A549 (cell line): Measurements from ENCODE around the gene NUAK1. TPM values are rescaled to one million over a fixed set of nuclear protein-coding genes. Genes with fewer than 3 reads are reported as not detected.

Source experiments
- ATAC-seq, 2 experiments: fragments of 200-7000 bp in 1 of 2; fragments of >200 bp in 1 of 2; cut with Nextera tagmentation in 1 of 2; cut with Tn5 transposase in 1 of 2; 3 replicates each; pipeline versions ENCODE4 v1.8.0 to v1.9.1; 2018 to 2020; ENCODE audit warnings: mild to moderate bottlenecking in 1 of 2, moderate library complexity in 1 of 2
- CTCF ChIA-PET: fragments of 300-600 bp; sonication (Branson Sonifier 250); formaldehyde crosslinking; extraction: SDS; loops from one replicate; lab custom pipeline; 2021; ENCODE audit warnings: antibody characterized with exemption, inconsistent platforms; lab: Yijun Ruan, JAX
- POLR2A ChIA-PET: fragments of 350-600 bp; formaldehyde crosslinking; extraction: SDS; loops from one replicate; lab custom pipeline; 2021; ENCODE audit warnings: antibody characterized with exemption, inconsistent platforms; lab: Yijun Ruan, JAX
- DNase-seq, 2 experiments: peaks; one replicate each; pipeline versions ENCODE4 v3.0.0 to v3.0.0-alpha.2; 2011 to 2016; ENCODE audit warnings: low read depth in 1 of 2, low spot score in 1 of 2
- FAIRE-seq: peaks from 2 replicates; lab custom pipeline; 2011; peaks lifted over from hg19 to GRCh38; lab: Jason Lieb, UNC
- H3K27ac ChIP-seq, 2 experiments: fragments of >200 bp; sonication (Bioruptor Twin); formaldehyde crosslinking; 3 replicates each; pipeline ENCODE4 v1.5.1; 2016 to 2017
- H3K4me1 ChIP-seq: fragments of >200 bp; sonication (Bioruptor Twin); formaldehyde crosslinking; 3 replicates; pipeline ENCODE4 v1.6.1; 2016
- H3K4me2 ChIP-seq: fragments of >200 bp; sonication (Bioruptor Twin); formaldehyde crosslinking; 3 replicates; pipeline ENCODE4 v1.6.1; 2016
- H3K4me3 ChIP-seq: fragments of >200 bp; sonication (Bioruptor Twin); formaldehyde crosslinking; 3 replicates; pipeline ENCODE4 v1.5.1; 2016
- H3K9me3 ChIP-seq: fragments of >200 bp; sonication (Bioruptor Twin); formaldehyde crosslinking; 3 replicates; pipeline ENCODE4 v1.6.1; 2016
- CHD4 ChIP-seq: fragments of 200-600 bp; sonication (generic); IDR thresholded peaks from 2 replicates; pipeline ENCODE4 v1.6.1; 2016; ENCODE audit warnings: antibody characterized with exemption, mild to moderate bottlenecking, borderline replicate concordance
- EP300 ChIP-seq, 2 experiments: fragments of >200 bp; sonication (Bioruptor Twin); formaldehyde crosslinking; IDR thresholded peaks; 2 replicates in 1 of 2; 3 replicates in 1 of 2; pipeline ENCODE4 v1.6.1; 2016 to 2017
- ESRRA ChIP-seq: fragments of 150-350 bp; IDR thresholded peaks from 2 replicates; pipeline ENCODE4 v1.6.1; 2014; ENCODE audit warnings: mild to moderate bottlenecking, low read length, borderline replicate concordance
- FOXS1 ChIP-seq: fragments of 250-450 bp; sonication (Bioruptor Pico); IDR thresholded peaks from 2 replicates; pipeline ENCODE4 v1.5.0; 2020; ENCODE audit warnings: mild to moderate bottlenecking, moderate library complexity
- GATA3 ChIP-seq: IDR thresholded peaks from 2 replicates; pipeline ENCODE4 v1.6.1; 2012; ENCODE audit warnings: borderline replicate concordance
- HDAC2 ChIP-seq: fragments of 200-600 bp; sonication (generic); IDR thresholded peaks from 2 replicates; pipeline ENCODE4 v1.6.1; 2016
- HEYL ChIP-seq: fragments of 250-450 bp; sonication (Bioruptor Pico); IDR thresholded peaks from 2 replicates; pipeline ENCODE4 v1.8.0; 2021; ENCODE audit warnings: mild to moderate bottlenecking, moderate library complexity
- HOXB13 ChIP-seq: fragments of 250-450 bp; sonication (Bioruptor Pico); IDR thresholded peaks from 2 replicates; pipeline ENCODE4 v1.5.0; 2020; ENCODE audit warnings: low read depth, mild to moderate bottlenecking, moderate library complexity
- JUNB ChIP-seq: fragments of >200 bp; sonication (Bioruptor Twin); formaldehyde crosslinking; IDR thresholded peaks from 2 replicates; pipeline ENCODE4 v1.6.1; 2016
- KDM1A ChIP-seq: fragments of 200-600 bp; sonication (generic); IDR thresholded peaks from 2 replicates; pipeline ENCODE4 v1.6.1; 2016; ENCODE audit warnings: low read depth, mild to moderate bottlenecking
- KDM5A ChIP-seq: fragments of 200-600 bp; sonication (generic); IDR thresholded peaks from 2 replicates; pipeline ENCODE4 v1.6.1; 2016; ENCODE audit warnings: antibody characterized with exemption, mild to moderate bottlenecking
- MYC ChIP-seq: IDR thresholded peaks from 2 replicates; pipeline ENCODE4 v1.6.1; 2012; ENCODE audit warnings: mild to moderate bottlenecking, inconsistent platforms, low read length, improper control_type of control experiment, borderline replicate concordance
- NFE2L2 ChIP-seq: fragments of 150-350 bp; conservative IDR thresholded peaks from 2 replicates; pipeline ENCODE4 v1.6.1; 2014; ENCODE audit warnings: low read length
- NR3C1 ChIP-seq: fragments of >200 bp; sonication (Bioruptor Twin); formaldehyde crosslinking; IDR thresholded peaks from 3 replicates; pipeline ENCODE4 v1.6.1; 2017
- RFX5 ChIP-seq: fragments of 450-650 bp; IDR thresholded peaks from 2 replicates; pipeline ENCODE4 v1.7.1; 2014; ENCODE audit warnings: antibody characterized with exemption, mild to moderate bottlenecking, moderate library complexity
- SMC3 ChIP-seq: fragments of >200 bp; sonication (Bioruptor Twin); formaldehyde crosslinking; IDR thresholded peaks from 3 replicates; pipeline ENCODE4 v1.6.1; 2018; ENCODE audit warnings: inconsistent platforms
- ZFP36 ChIP-seq: fragments of 450-650 bp; IDR thresholded peaks from 2 replicates; pipeline ENCODE4 v1.6.1; 2014; ENCODE audit warnings: borderline replicate concordance; ENCODE audit not compliant: partially characterized antibody
- WGBS: methylation state at CpG from one replicate; pipeline ENCODE4 v1.1.6; 2017; ENCODE audit errors: missing lambda C conversion rate; 5-methylcytosine and 5-hydroxymethylcytosine counted together
- polyA plus RNA-seq, 4 experiments: library from polyadenylated mRNA; depleted of rRNA in 3 of 4; stranded (reverse); fragments of >200 nt; fragmentation: RNase III in 1 of 4; extraction: RNeasy Plus Mini Kit Qiagen cat#74134 plus additional on column Dnase treatment in 1 of 4; gene quantifications; 2 replicates in 3 of 4; 3 replicates in 1 of 4; pipeline ENCODE4 v1.2.3, GENCODE V29; 2011 to 2017
- TF ChIP-seq, protein P1 (sequence below): fragments of >200 bp; sonication (Bioruptor Twin); formaldehyde crosslinking; IDR thresholded peaks from 3 replicates; pipeline ENCODE4 v1.6.1; 2016
- TF ChIP-seq, protein P2 (sequence below): fragments of 200-600 bp; sonication (generic); IDR thresholded peaks from 2 replicates; pipeline ENCODE4 v1.6.1; 2016; ENCODE audit warnings: antibody characterized with exemption, mild to moderate bottlenecking, moderate library complexity
- TF ChIP-seq, protein P3 (sequence below): IDR thresholded peaks from 2 replicates; pipeline ENCODE4 v1.6.1; 2012
- TF ChIP-seq, protein P4 (sequence below): fragments of 250-450 bp; sonication (Bioruptor Pico); IDR thresholded peaks from 2 replicates; pipeline ENCODE4 v1.5.0; 2020; ENCODE audit warnings: low read depth, mild to moderate bottlenecking, moderate library complexity
- TF ChIP-seq, protein P5 (sequence below): fragments of 150-350 bp; IDR thresholded peaks from 2 replicates; pipeline ENCODE4 v1.6.1; 2014; ENCODE audit warnings: low read depth, mild to moderate bottlenecking, low read length
- TF ChIP-seq, protein P6 (sequence below): fragments of 450-650 bp; IDR thresholded peaks from 2 replicates; pipeline ENCODE4 v1.6.1; 2014; ENCODE audit warnings: antibody characterized with exemption
- TF ChIP-seq, protein P7 (sequence below): IDR thresholded peaks from 2 replicates; pipeline ENCODE4 v1.6.1; 2012; ENCODE audit warnings: low read depth, borderline replicate concordance

The NUAK1 gene
- polyA plus RNA-seq, 2 of the 4 experiments (the other 2 are of a cell fraction), result 20.8 to 22.3 TPM

DNA sequence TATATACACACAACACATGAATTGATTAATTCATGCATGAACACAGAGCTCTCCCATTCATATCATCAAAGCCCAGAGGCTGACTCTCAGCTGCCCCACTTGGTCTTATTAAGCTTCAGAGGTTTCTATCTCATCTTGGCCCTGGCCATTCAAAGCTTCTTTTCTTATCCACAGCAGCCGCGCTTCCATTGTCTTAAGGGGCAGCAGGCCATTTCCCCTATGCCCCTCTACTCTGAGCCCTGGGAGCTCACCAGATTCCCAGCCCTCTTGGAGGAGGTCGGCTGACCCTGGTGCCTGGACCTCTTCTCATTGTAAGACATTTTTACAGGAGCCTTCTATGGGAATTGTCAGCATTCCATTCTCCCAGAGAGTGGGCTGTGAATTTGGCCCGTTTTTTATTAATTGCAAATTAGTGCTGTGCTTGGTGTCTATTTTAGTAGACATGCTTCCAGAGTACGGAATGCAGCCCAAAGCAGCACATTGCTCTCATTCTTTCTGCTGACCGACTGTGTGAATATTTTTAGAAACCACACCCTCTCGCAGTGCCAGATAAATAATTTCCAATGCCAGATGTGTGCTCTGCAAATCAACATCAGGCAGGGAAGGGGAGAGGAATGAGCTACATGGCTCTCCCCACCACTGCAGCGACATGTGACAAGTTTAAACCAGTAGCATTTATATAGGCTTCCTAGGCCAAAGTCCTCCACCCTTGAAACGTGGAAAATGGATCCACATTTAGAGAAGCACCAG lies 58.5 kb downstream of the NUAK1 start:
- TF ChIP-seq HOXB13 (CRISPR knock-in tag) (no peak), NFE2L2 (no peak), KDM5A (no peak), HEYL (CRISPR knock-in tag) (no peak), FOXS1 (no peak), CHD4 (no peak), SMC3 (no peak), ZFP36 (no peak), ESRRA (no peak), RFX5 (no peak), HDAC2 (no peak), EP300 (IDR thresholded peaks at IDR 0.05) (no peak), GATA3 (no peak), KDM1A (no peak)
- TF ChIP-seq, protein P1, sequence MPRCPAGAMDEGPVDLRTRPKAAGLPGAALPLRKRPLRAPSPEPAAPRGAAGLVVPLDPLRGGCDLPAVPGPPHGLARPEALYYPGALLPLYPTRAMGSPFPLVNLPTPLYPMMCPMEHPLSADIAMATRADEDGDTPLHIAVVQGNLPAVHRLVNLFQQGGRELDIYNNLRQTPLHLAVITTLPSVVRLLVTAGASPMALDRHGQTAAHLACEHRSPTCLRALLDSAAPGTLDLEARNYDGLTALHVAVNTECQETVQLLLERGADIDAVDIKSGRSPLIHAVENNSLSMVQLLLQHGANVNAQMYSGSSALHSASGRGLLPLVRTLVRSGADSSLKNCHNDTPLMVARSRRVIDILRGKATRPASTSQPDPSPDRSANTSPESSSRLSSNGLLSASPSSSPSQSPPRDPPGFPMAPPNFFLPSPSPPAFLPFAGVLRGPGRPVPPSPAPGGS, result no peak
- TF ChIP-seq, protein P2, sequence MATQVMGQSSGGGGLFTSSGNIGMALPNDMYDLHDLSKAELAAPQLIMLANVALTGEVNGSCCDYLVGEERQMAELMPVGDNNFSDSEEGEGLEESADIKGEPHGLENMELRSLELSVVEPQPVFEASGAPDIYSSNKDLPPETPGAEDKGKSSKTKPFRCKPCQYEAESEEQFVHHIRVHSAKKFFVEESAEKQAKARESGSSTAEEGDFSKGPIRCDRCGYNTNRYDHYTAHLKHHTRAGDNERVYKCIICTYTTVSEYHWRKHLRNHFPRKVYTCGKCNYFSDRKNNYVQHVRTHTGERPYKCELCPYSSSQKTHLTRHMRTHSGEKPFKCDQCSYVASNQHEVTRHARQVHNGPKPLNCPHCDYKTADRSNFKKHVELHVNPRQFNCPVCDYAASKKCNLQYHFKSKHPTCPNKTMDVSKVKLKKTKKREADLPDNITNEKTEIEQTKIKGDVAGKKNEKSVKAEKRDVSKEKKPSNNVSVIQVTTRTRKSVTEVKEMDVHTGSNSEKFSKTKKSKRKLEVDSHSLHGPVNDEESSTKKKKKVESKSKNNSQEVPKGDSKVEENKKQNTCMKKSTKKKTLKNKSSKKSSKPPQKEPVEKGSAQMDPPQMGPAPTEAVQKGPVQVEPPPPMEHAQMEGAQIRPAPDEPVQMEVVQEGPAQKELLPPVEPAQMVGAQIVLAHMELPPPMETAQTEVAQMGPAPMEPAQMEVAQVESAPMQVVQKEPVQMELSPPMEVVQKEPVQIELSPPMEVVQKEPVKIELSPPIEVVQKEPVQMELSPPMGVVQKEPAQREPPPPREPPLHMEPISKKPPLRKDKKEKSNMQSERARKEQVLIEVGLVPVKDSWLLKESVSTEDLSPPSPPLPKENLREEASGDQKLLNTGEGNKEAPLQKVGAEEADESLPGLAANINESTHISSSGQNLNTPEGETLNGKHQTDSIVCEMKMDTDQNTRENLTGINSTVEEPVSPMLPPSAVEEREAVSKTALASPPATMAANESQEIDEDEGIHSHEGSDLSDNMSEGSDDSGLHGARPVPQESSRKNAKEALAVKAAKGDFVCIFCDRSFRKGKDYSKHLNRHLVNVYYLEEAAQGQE, result no peak
- TF ChIP-seq, protein P3, sequence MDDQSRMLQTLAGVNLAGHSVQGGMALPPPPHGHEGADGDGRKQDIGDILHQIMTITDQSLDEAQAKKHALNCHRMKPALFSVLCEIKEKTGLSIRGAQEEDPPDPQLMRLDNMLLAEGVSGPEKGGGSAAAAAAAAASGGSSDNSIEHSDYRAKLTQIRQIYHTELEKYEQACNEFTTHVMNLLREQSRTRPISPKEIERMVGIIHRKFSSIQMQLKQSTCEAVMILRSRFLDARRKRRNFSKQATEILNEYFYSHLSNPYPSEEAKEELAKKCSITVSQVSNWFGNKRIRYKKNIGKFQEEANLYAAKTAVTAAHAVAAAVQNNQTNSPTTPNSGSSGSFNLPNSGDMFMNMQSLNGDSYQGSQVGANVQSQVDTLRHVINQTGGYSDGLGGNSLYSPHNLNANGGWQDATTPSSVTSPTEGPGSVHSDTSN, result no peak
- TF ChIP-seq, protein P4, sequence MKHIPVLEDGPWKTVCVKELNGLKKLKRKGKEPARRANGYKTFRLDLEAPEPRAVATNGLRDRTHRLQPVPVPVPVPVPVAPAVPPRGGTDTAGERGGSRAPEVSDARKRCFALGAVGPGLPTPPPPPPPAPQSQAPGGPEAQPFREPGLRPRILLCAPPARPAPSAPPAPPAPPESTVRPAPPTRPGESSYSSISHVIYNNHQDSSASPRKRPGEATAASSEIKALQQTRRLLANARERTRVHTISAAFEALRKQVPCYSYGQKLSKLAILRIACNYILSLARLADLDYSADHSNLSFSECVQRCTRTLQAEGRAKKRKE (CRISPR knock-in tag), result no peak
- peak overlapping the region in 1 of 2 experiments; percentile 87; a peak in 3 of 6 replicates for H3K27ac ChIP-seq
- ATAC-seq, result no peak
- H3K9me3 ChIP-seq, result no peaks in the 10 kb centered on the region
- H3K4me1 ChIP-seq, result peaks cover 73% of the 10 kb centered on the region
- ChIA-PET POLR2A (interaction anchor here (1.0 kb wide), 1 partner anchor 354 kb away, joined by 3 read pairs; no protein-coding TSS in a partner anchor), CTCF (interaction anchor here (1.2 to 1.3 kb wide), 2 partner anchors 9 to 11 kb away, joined by 3 to 5 read pairs; no protein-coding TSS in a partner anchor)
- no peak overlapping the region for H3K4me3 ChIP-seq
- 75% methylated on average over 9 of the region's 9 CpGs for WGBS
- no peak for FAIRE-seq
- no peak for DNase-seq
- H3K4me2 ChIP-seq, result 0 out of 3 replicates have a peak overlapping the region, but pooled peaks have one; percentile 8

DNA sequence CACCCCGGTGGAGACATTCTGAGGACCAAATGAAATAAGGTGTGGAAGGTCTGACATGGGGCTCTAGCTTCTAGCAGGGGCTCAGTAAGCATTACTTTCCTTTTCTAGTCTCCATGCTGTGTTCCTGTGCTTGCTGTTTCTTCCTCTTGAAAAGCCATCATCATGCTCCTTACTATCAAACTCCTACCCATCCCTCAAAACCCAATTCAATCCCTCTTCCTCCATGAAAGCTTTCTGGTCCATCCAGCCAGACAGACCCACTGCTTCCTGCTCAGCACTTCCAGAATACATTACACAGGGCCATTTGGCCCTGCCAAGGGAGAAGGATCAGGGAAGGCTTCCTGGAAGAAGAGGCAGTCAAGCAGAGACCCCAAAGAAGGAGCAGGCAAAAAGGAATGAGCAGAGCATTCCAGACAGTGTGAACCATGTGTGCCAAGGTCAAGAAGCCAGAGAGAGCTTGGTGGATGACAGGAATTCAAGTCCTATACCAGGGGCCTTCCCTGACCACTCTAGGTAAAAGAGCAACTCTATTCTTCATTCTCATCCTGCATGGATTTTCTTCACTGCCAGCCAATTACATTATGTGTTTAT lies 59.5 kb downstream of the NUAK1 start:
- FAIRE-seq (no peak), ATAC-seq (no peak; a peak in 1 of 6 replicates), DNase-seq (no peak)
- H3K4me1 ChIP-seq, result peaks cover 69% of the 10 kb centered on the region
- TF ChIP-seq JUNB (0 out of 2 replicates have a peak, but pooled peaks have one; percentile 5), CHD4 (no peak), MYC (no peak), NR3C1 (no peak), ZFP36 (peak; percentile 76)
- TF ChIP-seq, protein P5, sequence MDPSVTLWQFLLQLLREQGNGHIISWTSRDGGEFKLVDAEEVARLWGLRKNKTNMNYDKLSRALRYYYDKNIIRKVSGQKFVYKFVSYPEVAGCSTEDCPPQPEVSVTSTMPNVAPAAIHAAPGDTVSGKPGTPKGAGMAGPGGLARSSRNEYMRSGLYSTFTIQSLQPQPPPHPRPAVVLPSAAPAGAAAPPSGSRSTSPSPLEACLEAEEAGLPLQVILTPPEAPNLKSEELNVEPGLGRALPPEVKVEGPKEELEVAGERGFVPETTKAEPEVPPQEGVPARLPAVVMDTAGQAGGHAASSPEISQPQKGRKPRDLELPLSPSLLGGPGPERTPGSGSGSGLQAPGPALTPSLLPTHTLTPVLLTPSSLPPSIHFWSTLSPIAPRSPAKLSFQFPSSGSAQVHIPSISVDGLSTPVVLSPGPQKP, result no peak
- TF ChIP-seq, protein P6, sequence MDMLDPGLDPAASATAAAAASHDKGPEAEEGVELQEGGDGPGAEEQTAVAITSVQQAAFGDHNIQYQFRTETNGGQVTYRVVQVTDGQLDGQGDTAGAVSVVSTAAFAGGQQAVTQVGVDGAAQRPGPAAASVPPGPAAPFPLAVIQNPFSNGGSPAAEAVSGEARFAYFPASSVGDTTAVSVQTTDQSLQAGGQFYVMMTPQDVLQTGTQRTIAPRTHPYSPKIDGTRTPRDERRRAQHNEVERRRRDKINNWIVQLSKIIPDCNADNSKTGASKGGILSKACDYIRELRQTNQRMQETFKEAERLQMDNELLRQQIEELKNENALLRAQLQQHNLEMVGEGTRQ, result no peak
- TF ChIP-seq, protein P1, result no peak
- TF ChIP-seq, protein P7, sequence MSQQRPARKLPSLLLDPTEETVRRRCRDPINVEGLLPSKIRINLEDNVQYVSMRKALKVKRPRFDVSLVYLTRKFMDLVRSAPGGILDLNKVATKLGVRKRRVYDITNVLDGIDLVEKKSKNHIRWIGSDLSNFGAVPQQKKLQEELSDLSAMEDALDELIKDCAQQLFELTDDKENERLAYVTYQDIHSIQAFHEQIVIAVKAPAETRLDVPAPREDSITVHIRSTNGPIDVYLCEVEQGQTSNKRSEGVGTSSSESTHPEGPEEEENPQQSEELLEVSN, result no peak
- H3K9me3 ChIP-seq, result no peaks in the 10 kb centered on the region
- WGBS, result 71% methylated on average over 1 of the region's 1 CpG
- H3K4me3 ChIP-seq, result no peak overlapping the region
- H3K27ac ChIP-seq, result peak overlapping the region; percentile 43 to 87; a peak in 5 of 6 replicates
- ChIA-PET CTCF (interaction anchor here (1.1 to 1.5 kb wide), 6 partner anchors 9 to 57 kb away, joined by 3 to 5 read pairs (median 4); no protein-coding TSS in a partner anchor), POLR2A (interaction anchor here (1.0 kb wide), 1 partner anchor 353 kb away, joined by 3 read pairs; no protein-coding TSS in a partner anchor)
- peak overlapping the region; percentile 55 for H3K4me2 ChIP-seq
